Epithelial cell of proximal tubule (primary cell): ENCODE data around the gene LIPG. TPM values are rescaled to one million over a fixed set of nuclear protein-coding genes. Genes with fewer than 3 reads are reported as not detected.

Experiments
- DNase-seq: peaks from one replicate; pipeline ENCODE4 v3.0.0-alpha.2; 2011; ENCODE audit warnings: low read depth
- H3K4me3 ChIP-seq: 2 replicates; pipeline ENCODE4 v1.5.1; 2011; ENCODE audit warnings: low read depth, mild to moderate bottlenecking, low read length
- CTCF ChIP-seq: conservative IDR thresholded peaks from 2 replicates; pipeline ENCODE4 v1.5.1; 2012; ENCODE audit warnings: low read depth, mild to moderate bottlenecking, low read length
- total RNA-seq: library from RNA; depleted of rRNA; stranded (reverse); fragments of >200 nt; gene quantifications from 2 replicates; pipeline ENCODE4 v1.2.3, GENCODE V29; 2015

The LIPG gene
- total RNA-seq, 1 donor from 2014 or later, result 117 TPM

- no peak for DNase-seq
- no peak for TF ChIP-seq CTCF
- H3K4me3 ChIP-seq, result no peak overlapping the region
Measured at GRCh38 chr18:49529596-49529995, 32.3 kb upstream of the LIPG start.

DNA sequence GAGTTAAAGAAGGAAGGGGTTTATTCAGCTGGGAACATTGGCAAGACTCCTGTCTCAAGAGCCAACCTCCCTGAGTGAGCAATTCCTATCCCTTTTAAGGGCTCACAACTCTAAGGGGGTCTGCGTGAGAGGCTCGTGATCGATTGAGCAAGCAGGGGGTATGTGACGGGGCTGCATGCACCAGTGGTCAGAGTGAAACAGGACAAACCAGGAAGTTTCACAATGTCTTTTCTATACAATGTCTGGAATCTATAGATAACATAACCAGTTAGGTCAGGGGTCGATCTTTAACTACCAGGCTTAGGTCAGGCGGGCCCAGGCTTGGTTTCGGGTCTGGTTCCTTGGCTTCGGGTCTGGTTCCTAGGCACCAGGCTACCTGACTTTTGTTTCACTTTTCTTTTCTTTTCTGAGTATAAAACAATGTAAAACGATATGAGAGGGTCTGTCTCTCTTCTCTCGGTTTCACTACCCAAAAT, 30.1 kb upstream of the LIPG start:
- no peak for TF ChIP-seq CTCF
- H3K4me3 ChIP-seq, result peak overlapping the region; percentile 2
- no peak for DNase-seq

- TF ChIP-seq CTCF, result no peak
- no peak overlapping the region for H3K4me3 ChIP-seq
- no peak for DNase-seq
Measured at GRCh38 chr18:49534846-49535601, 26.8 kb upstream of the LIPG start.

- no peak for TF ChIP-seq CTCF
- H3K4me3 ChIP-seq, result no peak overlapping the region
- no peak for DNase-seq
Measured at GRCh38 chr18:49537232-49537896, 24.5 kb upstream of the LIPG start.

DNA sequence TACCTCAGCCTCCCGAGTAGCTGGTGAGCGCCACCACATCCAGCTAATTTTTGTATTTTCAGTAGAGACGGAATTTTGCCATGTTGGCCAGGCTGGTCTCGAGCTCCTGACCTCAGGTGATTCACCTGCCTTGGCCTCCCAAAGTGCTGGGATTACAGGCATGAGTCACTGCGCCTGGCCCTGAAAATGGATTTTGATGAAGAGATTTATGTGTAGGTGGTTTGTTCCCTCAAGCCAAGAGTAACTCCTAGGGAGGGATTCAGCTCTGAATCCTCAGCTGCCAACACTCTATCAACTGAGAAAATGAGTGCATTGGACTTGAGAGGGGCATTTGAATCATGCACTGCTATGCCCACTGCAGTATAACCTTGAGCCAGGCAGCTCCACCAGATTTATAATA, 17.5 kb upstream of the LIPG start:
- no peak for DNase-seq
- no peak overlapping the region for H3K4me3 ChIP-seq
- no peak for TF ChIP-seq CTCF

GRCh38 chr18:49546278-49546677, 15.6 kb upstream of the LIPG start:
- no peak for TF ChIP-seq CTCF
- DNase-seq, result no peak
- no peak overlapping the region for H3K4me3 ChIP-seq
